Measurements from ENCODE around the gene CALU. TPM values are rescaled to one million over a fixed set of nuclear protein-coding genes. Genes with fewer than 3 reads are reported as not detected.

Gene CALU
- total RNA-seq, 1 donor from 2014 or later, result 197 TPM

GRCh38 chr7:128694738-128695137 is 44.4 kb upstream of the CALU start:
- Mint-ChIP-seq H3K27ac (ENCODE audit: unreplicated experiment) (no peak overlapping the region), H3K4me3 (ENCODE audit: unreplicated experiment) (no peak overlapping the region), H3K4me1 (ENCODE audit: unreplicated experiment) (peaks cover 12% of the 10 kb centered on the region), H3K27me3 (ENCODE audit: unreplicated experiment) (peaks cover 4% of the 10 kb centered on the region), H3K9me3 (ENCODE audit: unreplicated experiment) (no peaks in the 10 kb centered on the region), H3K36me3 (ENCODE audit: low read depth, unreplicated experiment) (no peaks in the 10 kb centered on the region)
- no peak for TF ChIP-seq CTCF (IDR thresholded peaks at IDR 0.05; ENCODE audit: unreplicated experiment)
- no peak for DNase-seq (ENCODE audit: low spot score)

DNA sequence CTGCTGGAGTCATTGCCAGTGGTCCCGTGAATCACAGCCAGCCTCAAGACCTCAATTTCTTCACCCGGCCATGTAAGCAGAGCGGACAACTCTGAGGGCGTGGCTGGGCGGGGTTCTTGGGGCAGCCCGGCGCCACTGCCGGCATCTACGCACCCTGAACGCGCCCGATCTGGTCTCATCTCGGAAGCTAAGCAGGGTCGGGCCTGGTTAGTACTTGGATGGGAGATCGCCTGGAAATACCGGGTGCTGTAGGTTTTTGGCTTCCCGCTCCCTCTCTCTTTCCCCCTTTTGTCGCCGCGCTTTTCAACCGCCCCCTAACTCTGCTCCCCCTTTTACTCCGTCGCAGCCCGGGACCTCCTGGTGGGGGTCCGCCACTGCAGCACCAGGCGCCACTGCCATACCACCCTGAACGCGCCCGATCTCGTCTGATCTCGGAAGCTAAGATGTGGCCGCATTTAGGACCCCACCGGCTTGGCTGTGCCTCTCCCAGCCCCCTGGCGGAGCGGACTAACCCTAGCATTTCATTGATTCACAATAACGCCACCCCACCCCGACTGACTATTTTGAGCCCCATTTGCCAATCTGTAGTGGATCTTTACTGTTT is 41.8 kb upstream of the CALU start:
- DNase-seq (ENCODE audit: low spot score), result peak; percentile 60
- H3K9me3 Mint-ChIP-seq (ENCODE audit: unreplicated experiment), result no peaks in the 10 kb centered on the region
- H3K27me3 Mint-ChIP-seq (ENCODE audit: unreplicated experiment), result peaks cover 4% of the 10 kb centered on the region
- peaks cover 4% of the 10 kb centered on the region for H3K36me3 Mint-ChIP-seq (ENCODE audit: low read depth, unreplicated experiment)
- H3K4me1 Mint-ChIP-seq (ENCODE audit: unreplicated experiment), result peaks cover 15% of the 10 kb centered on the region
- peak overlapping the region; percentile 96 for H3K4me3 Mint-ChIP-seq (ENCODE audit: unreplicated experiment)
- no peak overlapping the region for H3K27ac Mint-ChIP-seq (ENCODE audit: unreplicated experiment)
- no peak for TF ChIP-seq CTCF (IDR thresholded peaks at IDR 0.05; ENCODE audit: unreplicated experiment)

GRCh38 chr7:128699196-128699712 is 39.9 kb upstream of the CALU start:
- H3K4me3 Mint-ChIP-seq (ENCODE audit: unreplicated experiment), result no peak overlapping the region
- H3K36me3 Mint-ChIP-seq (ENCODE audit: low read depth, unreplicated experiment), result peaks cover 4% of the 10 kb centered on the region
- H3K9me3 Mint-ChIP-seq (ENCODE audit: unreplicated experiment), result no peaks in the 10 kb centered on the region
- no peak for TF ChIP-seq CTCF (IDR thresholded peaks at IDR 0.05; ENCODE audit: unreplicated experiment)
- H3K27ac Mint-ChIP-seq (ENCODE audit: unreplicated experiment), result no peak overlapping the region
- DNase-seq (ENCODE audit: low spot score), result no peak
- H3K27me3 Mint-ChIP-seq (ENCODE audit: unreplicated experiment), result peaks cover 6% of the 10 kb centered on the region
- H3K4me1 Mint-ChIP-seq (ENCODE audit: unreplicated experiment), result peaks cover 21% of the 10 kb centered on the region

DNA sequence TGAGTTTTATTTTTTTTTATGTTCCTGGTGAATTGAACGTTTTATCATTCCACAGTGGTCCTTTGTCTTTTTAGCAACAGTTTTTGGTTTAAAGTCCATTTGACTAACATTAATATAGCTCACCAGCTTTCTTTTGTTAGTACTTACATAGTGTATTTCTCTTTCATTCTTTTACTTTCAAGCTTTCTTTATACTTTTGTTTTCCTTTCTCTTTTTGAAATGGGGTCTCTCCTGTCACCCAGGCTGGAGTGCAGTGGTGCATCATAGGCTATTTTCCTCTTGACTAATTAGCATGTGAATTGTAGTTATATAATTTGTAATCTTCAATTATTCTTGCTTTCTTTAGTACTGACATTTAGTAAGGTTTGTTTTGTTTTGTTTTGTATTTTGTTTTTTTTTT is 39.3 kb upstream of the CALU start:
- Mint-ChIP-seq H3K9me3 (ENCODE audit: unreplicated experiment) (no peaks in the 10 kb centered on the region), H3K27me3 (ENCODE audit: unreplicated experiment) (peaks cover 6% of the 10 kb centered on the region), H3K4me3 (ENCODE audit: unreplicated experiment) (no peak overlapping the region), H3K27ac (ENCODE audit: unreplicated experiment) (no peak overlapping the region), H3K4me1 (ENCODE audit: unreplicated experiment) (peaks cover 22% of the 10 kb centered on the region), H3K36me3 (ENCODE audit: low read depth, unreplicated experiment) (peaks cover 4% of the 10 kb centered on the region)
- DNase-seq (ENCODE audit: low spot score), result no peak
- no peak for TF ChIP-seq CTCF (IDR thresholded peaks at IDR 0.05; ENCODE audit: unreplicated experiment)

DNA sequence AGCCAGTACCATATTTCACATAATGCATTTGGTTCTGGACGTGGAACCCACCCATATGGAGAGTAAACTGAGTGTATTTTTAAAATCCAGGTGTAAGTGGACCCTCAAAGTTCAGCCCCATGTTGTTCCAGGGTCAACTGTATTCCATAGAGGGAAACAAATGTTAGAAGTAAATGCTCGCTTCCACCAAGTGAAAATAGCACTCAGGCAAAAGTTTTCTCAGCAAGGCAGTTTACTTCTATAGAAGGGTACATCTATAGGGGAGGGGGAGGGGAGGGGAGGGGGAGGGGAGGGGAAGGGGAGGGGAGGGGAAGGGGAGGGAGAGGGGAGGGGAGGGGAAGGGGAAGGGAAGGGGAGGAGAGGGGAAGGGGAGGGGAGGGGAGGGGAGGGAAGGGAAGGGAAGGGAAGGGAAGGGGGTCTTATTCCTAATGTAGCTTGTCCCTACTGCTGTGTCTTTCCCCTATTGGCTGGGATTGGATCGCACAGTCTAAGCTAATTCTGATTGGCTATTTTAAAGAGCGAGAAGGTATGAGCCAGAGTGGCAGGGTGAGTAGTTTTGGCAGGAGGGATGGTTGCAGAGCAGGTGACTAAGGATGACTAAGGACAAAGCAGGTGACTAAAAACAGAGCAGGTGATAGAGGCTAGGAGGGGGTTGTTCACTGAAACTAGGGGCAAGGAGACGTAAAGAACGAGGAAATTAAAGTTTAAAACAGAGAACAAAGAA is 37.9 kb upstream of the CALU start:
- no peak for TF ChIP-seq CTCF (IDR thresholded peaks at IDR 0.05; ENCODE audit: unreplicated experiment)
- DNase-seq (ENCODE audit: low spot score), result no peak
- Mint-ChIP-seq H3K27ac (ENCODE audit: unreplicated experiment) (no peak overlapping the region), H3K9me3 (ENCODE audit: unreplicated experiment) (no peaks in the 10 kb centered on the region), H3K27me3 (ENCODE audit: unreplicated experiment) (peaks cover 8% of the 10 kb centered on the region), H3K4me1 (ENCODE audit: unreplicated experiment) (peaks cover 31% of the 10 kb centered on the region), H3K4me3 (ENCODE audit: unreplicated experiment) (no peak overlapping the region), H3K36me3 (ENCODE audit: low read depth, unreplicated experiment) (peaks cover 8% of the 10 kb centered on the region)
